Ishikawa (cell line): ENCODE results near the gene VEPH1.

Experiments used
- CEBPB ChIP-seq: IDR thresholded peaks from 2 replicates; pipeline ENCODE4 v1.6.1; 2012
- CREB1 ChIP-seq: IDR thresholded peaks from 2 replicates; pipeline ENCODE4 v1.6.1; 2012; ENCODE audit warnings: low read depth
- EGR1 ChIP-seq: IDR thresholded peaks from 2 replicates; pipeline ENCODE4 v1.6.1; 2012
- EP300 ChIP-seq: IDR thresholded peaks from 2 replicates; pipeline ENCODE4 v1.6.1; 2012; ENCODE audit warnings: borderline replicate concordance
- FOXM1 ChIP-seq: IDR thresholded peaks from 2 replicates; pipeline ENCODE4 v1.6.1; 2012; ENCODE audit warnings: low read depth, borderline replicate concordance
- NFIC ChIP-seq: IDR thresholded peaks from 2 replicates; pipeline ENCODE4 v1.6.1; 2012
- RAD21 ChIP-seq: IDR thresholded peaks from 2 replicates; pipeline ENCODE4 v1.6.1; 2012; ENCODE audit warnings: low read depth
- TAF1 ChIP-seq: IDR thresholded peaks from 2 replicates; pipeline ENCODE4 v1.6.1; 2012; ENCODE audit warnings: low read depth, mild to moderate bottlenecking
- TCF12 ChIP-seq: IDR thresholded peaks from 2 replicates; pipeline ENCODE4 v1.6.1; 2012; ENCODE audit warnings: low read depth
- TEAD4 ChIP-seq: IDR thresholded peaks from 2 replicates; pipeline ENCODE4 v1.6.1; 2012
- YY1 ChIP-seq: IDR thresholded peaks from 2 replicates; pipeline ENCODE4 v1.6.1; 2012; ENCODE audit warnings: low read depth
- ZBTB7A ChIP-seq: IDR thresholded peaks from 2 replicates; pipeline ENCODE4 v1.6.1; 2012; ENCODE audit warnings: low read depth
- TF ChIP-seq, protein P1 (sequence below): IDR thresholded peaks from 2 replicates; pipeline ENCODE4 v1.6.1; 2012
- TF ChIP-seq, protein P2 (sequence below): IDR thresholded peaks from 2 replicates; pipeline ENCODE4 v1.6.1; 2012
- TF ChIP-seq, protein P3 (sequence below): IDR thresholded peaks from 2 replicates; pipeline ENCODE4 v1.6.1; 2012; ENCODE audit warnings: low read depth, mild to moderate bottlenecking

Gene VEPH1

DNA sequence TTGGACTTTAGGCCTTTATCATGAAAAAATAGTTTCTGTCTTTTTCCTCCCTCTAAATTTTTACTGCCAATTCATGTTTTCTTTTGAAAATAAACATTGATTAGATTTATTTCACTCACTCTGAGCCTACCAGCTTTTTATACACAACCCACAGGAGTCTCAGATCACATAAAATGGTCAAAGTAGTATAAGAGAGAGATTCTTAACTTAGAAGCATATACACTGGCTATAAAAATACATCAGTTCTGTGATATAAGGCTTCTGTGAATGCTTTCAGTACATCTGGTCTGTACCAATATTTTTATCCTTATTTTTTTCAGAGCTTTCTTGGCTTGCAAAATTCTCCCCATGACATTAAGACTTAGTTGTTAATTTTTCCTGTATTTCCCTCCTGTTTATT is 183.5 kb downstream of the VEPH1 start:
- TF ChIP-seq TAF1 (no peak), YY1 (no peak), FOXM1 (no peak), ZBTB7A (no peak), NFIC (no peak), CREB1 (no peak), EP300 (no peak), CEBPB (no peak), EGR1 (no peak), TCF12 (no peak), TEAD4 (no peak), RAD21 (no peak)
- TF ChIP-seq, protein P1, sequence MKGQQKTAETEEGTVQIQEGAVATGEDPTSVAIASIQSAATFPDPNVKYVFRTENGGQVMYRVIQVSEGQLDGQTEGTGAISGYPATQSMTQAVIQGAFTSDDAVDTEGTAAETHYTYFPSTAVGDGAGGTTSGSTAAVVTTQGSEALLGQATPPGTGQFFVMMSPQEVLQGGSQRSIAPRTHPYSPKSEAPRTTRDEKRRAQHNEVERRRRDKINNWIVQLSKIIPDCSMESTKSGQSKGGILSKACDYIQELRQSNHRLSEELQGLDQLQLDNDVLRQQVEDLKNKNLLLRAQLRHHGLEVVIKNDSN: no peak
- TF ChIP-seq, protein P2, sequence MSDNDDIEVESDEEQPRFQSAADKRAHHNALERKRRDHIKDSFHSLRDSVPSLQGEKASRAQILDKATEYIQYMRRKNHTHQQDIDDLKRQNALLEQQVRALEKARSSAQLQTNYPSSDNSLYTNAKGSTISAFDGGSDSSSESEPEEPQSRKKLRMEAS: no peak
- TF ChIP-seq, protein P3, sequence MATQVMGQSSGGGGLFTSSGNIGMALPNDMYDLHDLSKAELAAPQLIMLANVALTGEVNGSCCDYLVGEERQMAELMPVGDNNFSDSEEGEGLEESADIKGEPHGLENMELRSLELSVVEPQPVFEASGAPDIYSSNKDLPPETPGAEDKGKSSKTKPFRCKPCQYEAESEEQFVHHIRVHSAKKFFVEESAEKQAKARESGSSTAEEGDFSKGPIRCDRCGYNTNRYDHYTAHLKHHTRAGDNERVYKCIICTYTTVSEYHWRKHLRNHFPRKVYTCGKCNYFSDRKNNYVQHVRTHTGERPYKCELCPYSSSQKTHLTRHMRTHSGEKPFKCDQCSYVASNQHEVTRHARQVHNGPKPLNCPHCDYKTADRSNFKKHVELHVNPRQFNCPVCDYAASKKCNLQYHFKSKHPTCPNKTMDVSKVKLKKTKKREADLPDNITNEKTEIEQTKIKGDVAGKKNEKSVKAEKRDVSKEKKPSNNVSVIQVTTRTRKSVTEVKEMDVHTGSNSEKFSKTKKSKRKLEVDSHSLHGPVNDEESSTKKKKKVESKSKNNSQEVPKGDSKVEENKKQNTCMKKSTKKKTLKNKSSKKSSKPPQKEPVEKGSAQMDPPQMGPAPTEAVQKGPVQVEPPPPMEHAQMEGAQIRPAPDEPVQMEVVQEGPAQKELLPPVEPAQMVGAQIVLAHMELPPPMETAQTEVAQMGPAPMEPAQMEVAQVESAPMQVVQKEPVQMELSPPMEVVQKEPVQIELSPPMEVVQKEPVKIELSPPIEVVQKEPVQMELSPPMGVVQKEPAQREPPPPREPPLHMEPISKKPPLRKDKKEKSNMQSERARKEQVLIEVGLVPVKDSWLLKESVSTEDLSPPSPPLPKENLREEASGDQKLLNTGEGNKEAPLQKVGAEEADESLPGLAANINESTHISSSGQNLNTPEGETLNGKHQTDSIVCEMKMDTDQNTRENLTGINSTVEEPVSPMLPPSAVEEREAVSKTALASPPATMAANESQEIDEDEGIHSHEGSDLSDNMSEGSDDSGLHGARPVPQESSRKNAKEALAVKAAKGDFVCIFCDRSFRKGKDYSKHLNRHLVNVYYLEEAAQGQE: no peak

DNA sequence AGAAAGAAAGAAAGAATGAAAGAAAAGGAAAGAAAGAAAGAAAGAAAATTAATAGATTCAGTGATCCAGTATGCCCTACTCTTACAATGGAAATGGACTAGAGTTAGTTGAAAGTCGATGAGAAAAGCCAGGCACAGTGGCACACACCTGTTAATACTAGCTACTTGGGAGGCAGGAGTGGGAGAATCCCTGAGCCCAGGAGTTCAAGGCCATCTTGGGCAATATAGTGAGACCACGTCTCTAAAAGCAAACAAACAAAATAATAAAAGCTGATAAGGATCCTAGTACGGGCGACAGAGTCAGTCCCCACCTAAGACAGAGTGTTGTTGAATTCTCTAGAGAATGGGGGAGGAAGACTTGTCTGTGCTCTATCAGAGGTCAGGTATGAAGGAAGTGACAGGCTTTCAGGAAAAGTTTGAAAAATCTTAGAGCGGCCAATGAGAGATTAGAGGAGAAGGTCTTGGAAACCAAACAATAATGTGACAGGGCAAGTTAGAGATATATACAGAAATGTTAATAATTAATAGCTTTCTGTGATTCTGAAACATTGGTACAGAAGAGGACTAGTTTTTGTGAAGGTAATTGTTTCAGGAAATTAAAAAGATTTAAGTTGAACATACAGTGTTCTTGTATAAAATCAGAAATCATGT is 184.5 kb downstream of the VEPH1 start:
- TF ChIP-seq, protein P3: no peak
- TF ChIP-seq, protein P2: no peak
- TF ChIP-seq RAD21: no peak
- TF ChIP-seq EP300: no peak
- TF ChIP-seq FOXM1: no peak
- TF ChIP-seq CEBPB: no peak
- no peak for TF ChIP-seq YY1
- no peak for TF ChIP-seq EGR1
- no peak for TF ChIP-seq TEAD4
- no peak for TF ChIP-seq ZBTB7A

DNA sequence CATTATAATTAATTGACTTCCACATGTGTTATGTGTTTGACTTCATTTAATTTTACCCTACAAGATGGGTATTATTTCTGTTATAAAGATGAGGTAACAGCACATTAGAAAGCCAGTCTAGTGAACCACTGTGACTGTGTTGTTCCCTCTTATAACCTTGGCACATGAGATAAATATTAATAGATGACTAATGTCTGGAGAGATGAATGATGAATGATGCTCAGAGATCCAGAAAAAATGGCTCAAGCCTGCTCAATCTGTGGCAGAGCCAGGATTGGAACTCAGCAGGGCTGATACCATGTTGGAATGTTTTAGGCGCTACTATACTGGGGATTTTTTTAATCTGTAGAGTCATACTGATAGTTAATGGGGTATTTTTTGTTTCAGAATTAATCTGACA is 185.3 kb downstream of the VEPH1 start:
- TF ChIP-seq, protein P1: no peak
- no peak for TF ChIP-seq CREB1
- no peak for TF ChIP-seq NFIC
- no peak for TF ChIP-seq TCF12
- no peak for TF ChIP-seq TAF1
- TF ChIP-seq, protein P2: no peak
- TF ChIP-seq YY1: no peak

DNA sequence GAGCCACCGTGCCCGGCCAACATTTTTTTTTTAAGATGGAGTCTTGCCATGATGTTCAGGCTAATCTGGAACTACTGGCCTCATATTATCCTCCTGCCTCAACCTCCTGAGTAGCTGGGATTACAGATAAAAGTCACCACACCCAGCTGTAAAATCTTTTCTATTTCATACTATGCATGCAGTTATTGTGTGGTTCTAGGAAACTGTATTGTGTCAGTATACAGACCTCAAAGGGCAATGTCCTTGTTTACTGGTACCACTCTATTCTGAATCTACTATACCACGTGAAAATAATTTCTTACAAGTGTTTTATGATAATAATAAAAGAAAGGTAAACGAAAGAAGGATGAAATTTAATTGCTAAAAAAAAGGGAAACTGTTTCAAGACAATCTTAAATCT is 190.0 kb downstream of the VEPH1 start:
- TF ChIP-seq FOXM1 (no peak), TAF1 (no peak), CREB1 (no peak)
- TF ChIP-seq, protein P2: no peak

DNA sequence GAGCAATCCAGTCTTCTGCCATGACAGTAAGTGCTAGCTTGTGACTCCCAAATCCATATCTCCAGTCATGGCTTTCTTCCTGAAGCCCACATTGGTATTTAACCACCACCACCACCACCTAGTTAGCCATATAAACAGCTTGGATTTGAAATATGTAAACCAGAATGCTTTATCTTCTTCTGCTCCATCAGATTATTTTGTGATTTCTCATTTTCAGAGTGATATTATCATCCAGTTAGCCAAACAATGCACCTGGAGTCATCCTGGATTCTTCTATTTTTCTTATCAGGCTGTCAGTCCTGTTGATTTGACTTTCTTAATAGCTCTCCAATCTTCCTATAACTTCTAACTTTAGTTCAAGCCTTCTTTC is 190.9 kb downstream of the VEPH1 start:
- TF ChIP-seq CREB1 (no peak), FOXM1 (no peak), EGR1 (no peak), NFIC (no peak), RAD21 (no peak), EP300 (no peak), YY1 (no peak), TCF12 (no peak), TEAD4 (no peak), TAF1 (no peak), ZBTB7A (no peak), CEBPB (no peak)
- TF ChIP-seq, protein P1: no peak
- TF ChIP-seq, protein P3: no peak
- TF ChIP-seq, protein P2: no peak
